NCI-H2107 treated with DMSO at 0.1 percent for 48 hours (cell line): ENCODE data around the gene ITGB4.

Experiments
- DNase-seq: peaks from one replicate; lab custom pipeline; 2025; ENCODE audit not compliant: unreplicated experiment; lab: John Stamatoyannopoulos, UW

Gene ITGB4

GRCh38 chr17:75731086-75731715 lies 9.9 kb downstream of the ITGB4 start:
- no peak for DNase-seq

- no peak for DNase-seq
Observed at GRCh38 chr17:75731716-75732498, 10.6 kb downstream of the ITGB4 start.

GRCh38 chr17:75733471-75733870 lies 12.2 kb downstream of the ITGB4 start:
- DNase-seq = no peak

GRCh38 chr17:75734674-75735294 lies 13.5 kb downstream of the ITGB4 start:
- no peak for DNase-seq

- DNase-seq = no peak
Observed at GRCh38 chr17:75736173-75736835, 15.0 kb downstream of the ITGB4 start.

GRCh38 chr17:75737133-75737962 lies 16.1 kb downstream of the ITGB4 start:
- DNase-seq = no peak

GRCh38 chr17:75738218-75738802 lies 17.1 kb downstream of the ITGB4 start:
- DNase-seq = no peak

GRCh38 chr17:75739174-75739573 lies 17.9 kb downstream of the ITGB4 start:
- DNase-seq = no peak

GRCh38 chr17:75739801-75740200 lies 18.5 kb downstream of the ITGB4 start:
- no peak for DNase-seq

GRCh38 chr17:75740215-75740614 lies 19.0 kb downstream of the ITGB4 start:
- DNase-seq = no peak

GRCh38 chr17:75740631-75741077 lies 19.4 kb downstream of the ITGB4 start:
- DNase-seq = no peak

- DNase-seq = no peak
Observed at GRCh38 chr17:75742337-75742736, 21.1 kb downstream of the ITGB4 start.

GRCh38 chr17:75743625-75744206 lies 22.5 kb downstream of the ITGB4 start:
- DNase-seq = no peak

GRCh38 chr17:75748706-75749105 lies 27.4 kb downstream of the ITGB4 start:
- DNase-seq = no peak

GRCh38 chr17:75749545-75750389 lies 28.5 kb downstream of the ITGB4 start:
- peak; percentile 15 for DNase-seq

GRCh38 chr17:75750661-75751423 lies 29.6 kb downstream of the ITGB4 start:
- no peak for DNase-seq

- no peak for DNase-seq
Observed at GRCh38 chr17:75751676-75752404, 30.6 kb downstream of the ITGB4 start.

GRCh38 chr17:75752405-75752709 lies 31.1 kb downstream of the ITGB4 start:
- DNase-seq = no peak
